HCT116 (cell line): ENCODE results near the gene IQCB1. TPM values are rescaled to one million over a fixed set of nuclear protein-coding genes. Genes with fewer than 3 reads are reported as not detected.

ENCODE experiments used
- ATAC-seq: fragments of 200-7000 bp; cut with Tn5 transposase; 2 replicates; pipeline ENCODE4 v1.9.1; 2020; ENCODE audit warnings: mild to moderate bottlenecking, moderate library complexity
- BruUV-seq: library from RNA; stranded (reverse); fragments of 400-500 nt; replicated peaks from 2 replicates; lab custom pipeline; 2021; lab: Mats Ljungman, UMichigan
- CTCF ChIA-PET: fragments of 300-600 bp; sonication (Branson Sonifier 250); formaldehyde crosslinking; loops from one replicate; lab custom pipeline; 2021; ENCODE audit warnings: antibody characterized with exemption; lab: Charles Lee
- POLR2A ChIA-PET: fragments of 300-600, 350-600 bp; sonication (Branson Sonifier 250); formaldehyde crosslinking; loops from one replicate; lab custom pipeline; 2021; ENCODE audit warnings: antibody characterized with exemption; lab: Charles Lee
- RAD21 ChIA-PET, 2 experiments: fragments of 300-600 bp; sonication (Branson Sonifier 250); formaldehyde crosslinking; loops; one replicate each; lab custom pipeline; 2023; ENCODE audit warnings: low total read pairs in 2 of 2; ENCODE audit not compliant: uncharacterized antibody in 2 of 2, unreplicated experiment in 2 of 2, low non-redundant PET in 1 of 2; lab: Charles Lee
- DNase-seq: peaks from one replicate; pipeline ENCODE4 v3.0.0-alpha.2; 2010; ENCODE audit warnings: low read depth, low spot score
- H2AFZ ChIP-seq: fragments of 200-600 bp; shearing (Covaris generic), sonication (generic); 2 replicates; pipeline ENCODE4 v1.6.1; 2017; ENCODE audit warnings: low read depth, mixed run types, mixed read lengths, antibody characterized with exemption, low read length; ENCODE audit not compliant: poor library complexity, severe bottlenecking
- H3K27ac ChIP-seq: 2 replicates; pipeline ENCODE4 v1.5.1; 2012; ENCODE audit warnings: low read depth, low read length
- H3K27me3 ChIP-seq: fragments of 200-600 bp; sonication (generic); 2 replicates; pipeline ENCODE4 v1.6.1; 2016; ENCODE audit warnings: mixed run types, low read length, mixed read lengths; ENCODE audit not compliant: insufficient read depth
- H3K36me3 ChIP-seq, 2 experiments: fragments of 200-500 bp in 1 of 2; fragments of 200-600 bp in 1 of 2; sonication (Bioruptor generic) in 1 of 2; sonication (generic) in 1 of 2; 2 replicates each; pipeline versions ENCODE4 v1.5.1 to v1.6.1; 2014 to 2016; ENCODE audit warnings: low read length in 2 of 2, inconsistent platforms in 1 of 2, mixed read lengths in 1 of 2, mixed run types in 1 of 2; ENCODE audit not compliant: insufficient read depth in 2 of 2, control insufficient read depth in 1 of 2
- H3K4me1 ChIP-seq, 2 experiments: fragments of 200-600 bp in 1 of 2; sonication (generic) in 1 of 2; 2 replicates each; pipeline versions ENCODE4 v1.5.1 to v1.6.1; 2012 to 2017; ENCODE audit warnings: low read length in 2 of 2, inconsistent platforms in 1 of 2, mild to moderate bottlenecking in 1 of 2, mixed read lengths in 1 of 2, mixed run types in 1 of 2, moderate library complexity in 1 of 2; ENCODE audit not compliant: insufficient read depth in 2 of 2, control insufficient read depth in 1 of 2
- H3K4me2 ChIP-seq: fragments of 200-600 bp; sonication (generic); 2 replicates; pipeline ENCODE4 v1.6.1; 2017; ENCODE audit warnings: mixed run types, low read length, mixed read lengths
- H3K4me3 ChIP-seq, 2 experiments: fragments of 200-600 bp in 1 of 2; sonication (generic) in 1 of 2; replicated peaks in 1 of 2; 2 replicates each; pipeline ENCODE4 v1.5.1; 2011 to 2016; ENCODE audit warnings: low read length in 2 of 2, control low read depth in 1 of 2, low read depth in 1 of 2, mild to moderate bottlenecking in 1 of 2, mixed read lengths in 1 of 2, mixed run types in 1 of 2
- H3K79me2 ChIP-seq: fragments of 200-600 bp; sonication (generic); 2 replicates; pipeline ENCODE4 v1.6.1; 2017; ENCODE audit warnings: mild to moderate bottlenecking, mixed run types, low read length, moderate library complexity, mixed read lengths; ENCODE audit not compliant: insufficient read depth
- H3K9ac ChIP-seq: fragments of 200-600 bp; sonication (generic); 2 replicates; pipeline ENCODE4 v1.6.1; 2016; ENCODE audit warnings: low read length, mixed read lengths
- H3K9me2 ChIP-seq: fragments of 200-600 bp; sonication (generic), shearing (Covaris generic); 2 replicates; pipeline ENCODE4 v1.6.1; 2017; ENCODE audit warnings: mixed run types, mild to moderate bottlenecking, moderate library complexity; ENCODE audit not compliant: insufficient read depth
- H3K9me3 ChIP-seq, 2 experiments: fragments of 200-500 bp in 1 of 2; fragments of 200-600 bp in 1 of 2; sonication (Bioruptor generic) in 1 of 2; sonication (generic) in 1 of 2; 2 replicates each; pipeline ENCODE4 v1.6.1; 2014 to 2017; ENCODE audit warnings: low read length in 2 of 2, mixed read lengths in 2 of 2, inconsistent platforms in 1 of 2, low read depth in 1 of 2, mild to moderate bottlenecking in 1 of 2, mixed run types in 1 of 2, moderate library complexity in 1 of 2; ENCODE audit not compliant: control insufficient read depth in 1 of 2, insufficient read depth in 1 of 2
- H4K20me1 ChIP-seq: fragments of 200-600 bp; sonication (generic), shearing (Covaris generic); 2 replicates; pipeline ENCODE4 v1.6.1; 2017; ENCODE audit warnings: mixed run types, mild to moderate bottlenecking, moderate library complexity; ENCODE audit not compliant: insufficient read depth
- ATF3 ChIP-seq: IDR thresholded peaks from 2 replicates; pipeline ENCODE4 v1.6.1; 2012
- CBX3 ChIP-seq: IDR thresholded peaks from 2 replicates; pipeline ENCODE4 v1.6.1; 2012; ENCODE audit warnings: low read depth
- CEBPB ChIP-seq: IDR thresholded peaks from 2 replicates; pipeline ENCODE4 v1.6.1; 2012; ENCODE audit warnings: low read depth
- EGR1 ChIP-seq: IDR thresholded peaks from 2 replicates; pipeline ENCODE4 v1.6.1; 2012; ENCODE audit warnings: low read depth
- ELF1 ChIP-seq: IDR thresholded peaks from 2 replicates; pipeline ENCODE4 v1.6.1; 2012; ENCODE audit warnings: low read depth, borderline replicate concordance
- EZH2 ChIP-seq: fragments of 200-600 bp; sonication (generic); IDR thresholded peaks from 2 replicates; pipeline ENCODE4 v1.6.1; 2017; ENCODE audit warnings: antibody characterized with exemption, mixed run types
- EZH2phosphoT487 ChIP-seq: fragments of 200-600 bp; IDR thresholded peaks from 2 replicates; pipeline ENCODE4 v1.6.1; 2018; ENCODE audit warnings: antibody characterized with exemption, borderline replicate concordance
- FOSL1 ChIP-seq: IDR thresholded peaks from 2 replicates; pipeline ENCODE4 v1.6.1; 2012; ENCODE audit warnings: low read depth
- POLR2A ChIP-seq: IDR thresholded peaks from 2 replicates; pipeline ENCODE4 v1.7.0; 2011; ENCODE audit warnings: borderline replicate concordance; ENCODE audit not compliant: insufficient read depth, insufficient read length; ENCODE audit errors: extremely low read depth
- POLR2AphosphoS5 ChIP-seq: IDR thresholded peaks from 2 replicates; pipeline ENCODE4 v1.6.1; 2011; ENCODE audit warnings: mild to moderate bottlenecking, low read depth, low read length, moderate library complexity
- RAD21 ChIP-seq: IDR thresholded peaks from 2 replicates; pipeline ENCODE4 v1.6.1; 2012; ENCODE audit warnings: low read depth, mild to moderate bottlenecking
- SP1 ChIP-seq: IDR thresholded peaks from 2 replicates; pipeline ENCODE4 v1.6.1; 2012; ENCODE audit warnings: low read depth
- SRF ChIP-seq: IDR thresholded peaks from 2 replicates; pipeline ENCODE4 v1.6.1; 2012; ENCODE audit warnings: low read depth
- TCF7L2 ChIP-seq: IDR thresholded peaks from 2 replicates; pipeline ENCODE4 v1.7.0; 2011; ENCODE audit warnings: borderline replicate concordance, inconsistent platforms; ENCODE audit not compliant: insufficient read depth, insufficient read length; ENCODE audit errors: extremely low read depth
- YY1 ChIP-seq: IDR thresholded peaks from 2 replicates; pipeline ENCODE4 v1.6.1; 2011; ENCODE audit warnings: low read length, low read depth, moderate library complexity, mild to moderate bottlenecking; ENCODE audit not compliant: insufficient replicate concordance; ENCODE audit errors: extremely low read depth
- ZNF274 ChIP-seq: fragments of 200-500 bp; sonication (Bioruptor generic); IDR thresholded peaks from 2 replicates; pipeline ENCODE4 v1.6.1; 2014; ENCODE audit warnings: mild to moderate bottlenecking, low read depth, low read length, inconsistent platforms
- intact Hi-C: fragments of 100-400 bp; cut with micrococcal nuclease; formaldehyde crosslinking; loops from 2 replicates; pipeline ENCODE4 v1.10.0; 2022
- total RNA-seq: library from RNA; stranded (reverse); gene quantifications from one replicate; pipeline ENCODE4 v1.2.1, GENCODE V29; 2021; ENCODE audit not compliant: unreplicated experiment
- TF ChIP-seq, protein P1 (sequence below): IDR thresholded peaks from 2 replicates; pipeline ENCODE4 v1.6.1; 2012
- TF ChIP-seq, protein P2 (sequence below), 3 experiments: fragments of 200-600 bp in 1 of 3; sonication (generic) in 1 of 3; IDR thresholded peaks in 2 of 3; conservative IDR thresholded peaks in 1 of 3; 2 replicates each; pipeline ENCODE4 v1.5.1; 2012 to 2017; ENCODE audit warnings: low read depth in 2 of 3, low read length in 2 of 3, antibody characterized with exemption in 1 of 3, borderline replicate concordance in 1 of 3, control low read depth in 1 of 3, mild to moderate bottlenecking in 1 of 3, mixed read lengths in 1 of 3, mixed run types in 1 of 3, moderate library complexity in 1 of 3; ENCODE audit not compliant: insufficient read depth in 1 of 3

The IQCB1 gene
- total RNA-seq, 1 experiment from 2014 or later = 22.2 TPM

DNA sequence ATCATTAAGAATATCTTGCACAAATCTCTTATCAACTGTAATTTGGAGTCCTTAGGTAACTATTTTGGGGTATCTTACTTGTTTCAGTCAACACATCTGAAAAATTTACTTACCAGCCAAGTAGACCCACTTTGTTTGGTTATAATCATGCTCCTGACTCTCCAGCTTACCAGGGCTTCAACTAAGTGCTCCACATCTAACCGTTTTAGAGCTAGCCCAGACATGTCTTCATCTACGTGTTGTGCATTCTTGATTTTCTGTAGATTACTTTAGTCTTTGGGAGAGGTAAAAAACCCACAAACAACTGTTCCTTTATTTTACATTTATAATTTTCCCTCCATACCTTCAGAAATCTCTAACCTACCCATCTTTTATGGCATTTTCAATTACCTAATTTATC, 17.4 kb upstream of the IQCB1 start:
- ChIA-PET RAD21 (no interaction called here), POLR2A (no interaction called here), CTCF (no interaction called here)
- no peak overlapping the region for H3K4me3 ChIP-seq
- ATAC-seq (no peak), DNase-seq (no peak)
- H3K36me3 ChIP-seq = no peaks in the 10 kb centered on the region
- H3K9me2 ChIP-seq = no peaks in the 10 kb centered on the region
- TF ChIP-seq POLR2AphosphoS5 = no peak
- TF ChIP-seq CBX3 = no peak
- no peak for TF ChIP-seq EZH2phosphoT487
- TF ChIP-seq SP1 = no peak
- TF ChIP-seq FOSL1 = no peak
- no peak for TF ChIP-seq ATF3
- no peak for TF ChIP-seq EZH2
- no peak for TF ChIP-seq EGR1
- no peak for TF ChIP-seq SRF
- TF ChIP-seq, protein P1, sequence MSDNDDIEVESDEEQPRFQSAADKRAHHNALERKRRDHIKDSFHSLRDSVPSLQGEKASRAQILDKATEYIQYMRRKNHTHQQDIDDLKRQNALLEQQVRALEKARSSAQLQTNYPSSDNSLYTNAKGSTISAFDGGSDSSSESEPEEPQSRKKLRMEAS = no peak
- TF ChIP-seq ZNF274 = no peak
- H3K27ac ChIP-seq = no peak overlapping the region
- no peak overlapping the region for H3K4me2 ChIP-seq
- intact Hi-C loops = no loop called here
- no TSS peak for BruUV-seq
- no peak overlapping the region for H3K9ac ChIP-seq
- no peak overlapping the region for H2AFZ ChIP-seq
- no peaks in the 10 kb centered on the region for H3K4me1 ChIP-seq
- H4K20me1 ChIP-seq = no peaks in the 10 kb centered on the region
- no peaks in the 10 kb centered on the region for H3K27me3 ChIP-seq
- no peaks in the 10 kb centered on the region for H3K9me3 ChIP-seq
- H3K79me2 ChIP-seq = no peaks in the 10 kb centered on the region

GRCh38 chr3:121844892-121845291, 10.0 kb upstream of the IQCB1 start:
- H3K4me2 ChIP-seq = no peak overlapping the region
- TF ChIP-seq CEBPB (no peak), SRF (no peak), YY1 (no peak), ELF1 (no peak), RAD21 (no peak), EGR1 (no peak), POLR2AphosphoS5 (no peak), TCF7L2 (no peak), SP1 (no peak), POLR2A (no peak), ZNF274 (no peak)
- TF ChIP-seq, protein P2, sequence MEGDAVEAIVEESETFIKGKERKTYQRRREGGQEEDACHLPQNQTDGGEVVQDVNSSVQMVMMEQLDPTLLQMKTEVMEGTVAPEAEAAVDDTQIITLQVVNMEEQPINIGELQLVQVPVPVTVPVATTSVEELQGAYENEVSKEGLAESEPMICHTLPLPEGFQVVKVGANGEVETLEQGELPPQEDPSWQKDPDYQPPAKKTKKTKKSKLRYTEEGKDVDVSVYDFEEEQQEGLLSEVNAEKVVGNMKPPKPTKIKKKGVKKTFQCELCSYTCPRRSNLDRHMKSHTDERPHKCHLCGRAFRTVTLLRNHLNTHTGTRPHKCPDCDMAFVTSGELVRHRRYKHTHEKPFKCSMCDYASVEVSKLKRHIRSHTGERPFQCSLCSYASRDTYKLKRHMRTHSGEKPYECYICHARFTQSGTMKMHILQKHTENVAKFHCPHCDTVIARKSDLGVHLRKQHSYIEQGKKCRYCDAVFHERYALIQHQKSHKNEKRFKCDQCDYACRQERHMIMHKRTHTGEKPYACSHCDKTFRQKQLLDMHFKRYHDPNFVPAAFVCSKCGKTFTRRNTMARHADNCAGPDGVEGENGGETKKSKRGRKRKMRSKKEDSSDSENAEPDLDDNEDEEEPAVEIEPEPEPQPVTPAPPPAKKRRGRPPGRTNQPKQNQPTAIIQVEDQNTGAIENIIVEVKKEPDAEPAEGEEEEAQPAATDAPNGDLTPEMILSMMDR (IDR thresholded peaks at IDR 0.05 in 2 of 3, conservative IDR thresholded peaks at IDR 0.05 in 1 of 3; ENCODE audit: borderline replicate concordance in 1 of 3, insufficient read depth in 1 of 3, low read depth in 2 of 3, low read length in 2 of 3) = no peak
- TF ChIP-seq, protein P1 = no peak
- TF ChIP-seq, all 23 proteins: peak for 0
- H3K27me3 ChIP-seq = no peaks in the 10 kb centered on the region
- no peaks in the 10 kb centered on the region for H4K20me1 ChIP-seq
- H3K4me1 ChIP-seq = no peaks in the 10 kb centered on the region
- no TSS peak for BruUV-seq
- no peak overlapping the region for H2AFZ ChIP-seq
- no peaks in the 10 kb centered on the region for H3K9me3 ChIP-seq
- ChIA-PET RAD21 (no interaction called here), POLR2A (no interaction called here), CTCF (no interaction called here)
- H3K4me3 ChIP-seq = no peak overlapping the region
- no peaks in the 10 kb centered on the region for H3K9me2 ChIP-seq
- H3K79me2 ChIP-seq = no peaks in the 10 kb centered on the region
- DNase-seq = no peak
- intact Hi-C loops = no loop called here
- no peaks in the 10 kb centered on the region for H3K36me3 ChIP-seq
- no peak for ATAC-seq
- H3K27ac ChIP-seq = no peak overlapping the region
- H3K9ac ChIP-seq = no peak overlapping the region
